ENCODE measurements around the gene HMBS. TPM values are rescaled to one million over a fixed set of nuclear protein-coding genes. Genes with fewer than 3 reads are reported as not detected.
"Not testable (repeated sequence)": the region's sequence is repeated elsewhere in the genome, so short reads cannot be mapped to it uniquely, and the experiment has no call there.

The HMBS gene
- 10 to 100 TPM; 18.0 to 53.9 TPM for total RNA-seq

DNA sequence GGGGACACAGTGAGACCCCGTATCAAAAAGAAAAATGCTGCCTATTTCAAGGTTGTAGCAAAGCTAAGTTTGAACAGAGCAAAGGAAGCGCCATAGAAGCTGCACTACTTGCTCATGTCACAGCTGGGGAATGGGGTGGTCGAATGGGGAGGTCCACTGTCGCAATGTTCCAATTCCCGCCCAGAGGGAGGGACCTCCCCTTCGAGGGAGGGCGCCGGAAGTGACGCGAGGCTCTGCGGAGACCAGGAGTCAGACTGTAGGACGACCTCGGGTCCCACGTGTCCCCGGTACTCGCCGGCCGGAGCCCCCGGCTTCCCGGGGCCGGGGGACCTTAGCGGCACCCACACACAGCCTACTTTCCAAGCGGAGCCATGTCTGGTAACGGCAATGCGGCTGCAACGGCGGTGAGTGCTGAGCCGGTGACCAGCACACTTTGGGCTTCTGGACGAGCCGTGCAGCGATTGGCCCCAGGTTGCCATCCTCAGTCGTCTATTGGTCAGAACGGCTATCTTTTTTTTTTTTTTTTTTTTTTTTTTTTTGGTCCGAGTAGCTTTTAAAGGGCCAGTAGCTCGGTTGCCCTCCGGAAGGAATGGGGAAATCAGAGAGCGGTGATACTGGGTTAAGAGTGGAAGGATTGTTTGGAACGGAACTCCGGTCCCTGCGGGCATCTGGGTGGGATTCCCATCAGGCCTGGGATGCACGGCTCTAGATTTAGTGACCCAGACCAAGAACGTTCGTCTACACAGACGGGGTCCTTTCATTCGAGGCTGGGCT lies at the start of gene HMBS:
TSS of gene HMBS (plus strand) at position 219 of the 774 bp plus-strand sequence. CDS start at position 372, 153 bp downstream.
- Mint-ChIP-seq H3K36me3 (peaks cover 7% of the 10 kb centered on the region), H3K9me3 (no peaks in the 10 kb centered on the region), H3K4me3 (peak within 1 kb of the TSS; percentile 93), H3K27ac (peak within 1 kb of the TSS; percentile 87 to 94), H3K27me3 (no peaks in the 10 kb centered on the region), H3K4me1 (ENCODE audit: low read depth in 2 of 2) (peaks cover 14 to 24% of the 10 kb centered on the region in 2 donors)
- peak; percentile 96 to 97 for ATAC-seq
- peak; percentile 94 for DNase-seq (ENCODE audit: low spot score)

DNA sequence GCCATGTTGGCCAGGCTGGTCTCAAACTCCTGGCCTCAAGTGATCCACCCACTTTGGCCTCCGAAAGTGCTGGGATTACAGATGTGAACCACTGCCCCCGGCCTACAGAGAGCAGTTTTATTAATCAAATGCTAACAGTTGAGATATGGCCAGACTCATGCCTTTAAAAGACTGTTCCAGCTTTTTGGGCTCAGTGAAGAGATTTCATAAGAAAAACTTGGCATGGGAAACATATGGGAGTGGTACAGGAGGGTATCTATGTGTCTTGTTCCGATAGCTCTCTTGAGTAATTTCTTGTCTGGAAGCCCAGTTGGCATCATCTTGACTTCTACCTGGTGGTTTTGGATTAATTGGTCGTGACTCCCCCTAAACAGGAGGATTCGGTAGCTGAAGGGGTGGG lies 45.8 kb upstream of the HMBS start:
- no peaks in the 10 kb centered on the region for H3K9me3 Mint-ChIP-seq
- no peak for DNase-seq (ENCODE audit: low spot score)
- H3K27me3 Mint-ChIP-seq: no peaks in the 10 kb centered on the region
- no peak overlapping the region for H3K4me3 Mint-ChIP-seq
- no peaks in the 10 kb centered on the region for H3K36me3 Mint-ChIP-seq
- no peak for ATAC-seq
- H3K4me1 Mint-ChIP-seq (ENCODE audit: low read depth in 2 of 2): peaks cover 0 to 5% of the 10 kb centered on the region in 2 donors
- no peak overlapping the region for H3K27ac Mint-ChIP-seq

DNA sequence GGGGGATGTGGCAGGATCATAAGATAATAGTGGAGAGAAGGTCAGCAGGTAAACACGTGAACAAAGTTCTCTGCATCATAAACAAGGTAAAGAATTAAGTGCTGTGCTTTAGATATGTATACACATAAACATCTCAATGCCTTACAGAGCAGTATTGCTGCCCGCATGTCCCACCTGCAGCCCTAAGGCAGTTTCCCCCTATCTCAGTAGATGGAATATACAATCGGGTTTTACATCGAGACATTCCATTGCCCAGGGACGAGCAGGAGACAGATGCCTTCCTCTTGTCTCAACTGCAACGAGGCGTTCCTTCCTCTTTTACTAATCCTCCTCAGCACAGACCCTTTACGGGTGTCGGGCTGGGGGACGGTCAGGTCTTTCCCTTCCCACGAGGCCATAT lies 45.2 kb upstream of the HMBS start:
- not testable (repeated sequence) for ATAC-seq, H3K4me3 Mint-ChIP-seq

DNA sequence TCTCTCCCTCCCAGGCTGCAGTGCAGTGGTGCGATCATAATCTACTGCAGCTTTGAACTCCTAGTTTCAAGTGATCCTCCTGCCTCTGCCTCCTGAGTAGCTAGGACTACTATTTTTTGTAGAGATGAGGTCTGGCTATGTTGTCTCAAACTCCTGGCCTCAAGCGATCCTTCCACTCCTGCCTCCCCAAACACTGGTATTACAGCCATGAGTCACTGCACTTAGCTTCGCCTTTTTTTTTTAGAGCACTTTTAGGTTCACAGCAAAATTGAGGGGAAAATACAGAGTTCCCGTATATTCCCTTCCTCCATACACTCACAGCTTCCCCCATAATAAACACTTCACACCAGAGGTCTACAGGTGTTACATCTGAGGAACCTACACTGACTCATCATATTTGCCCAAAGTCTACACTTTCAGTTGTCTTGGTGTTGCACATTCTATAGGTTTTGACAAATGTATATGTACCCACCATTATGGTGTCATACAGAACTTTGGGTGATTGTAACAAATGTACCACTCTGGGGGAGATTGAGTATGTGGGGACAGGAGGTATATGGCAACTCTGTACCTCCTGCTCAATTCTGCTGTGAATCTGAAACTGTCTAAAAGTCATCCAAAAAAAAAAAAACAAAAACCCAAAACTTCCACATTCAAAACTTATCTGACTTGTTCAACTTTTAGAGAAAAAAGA lies 42.7 kb upstream of the HMBS start:
- Mint-ChIP-seq H3K9me3 (no peaks in the 10 kb centered on the region), H3K27me3 (no peaks in the 10 kb centered on the region), H3K36me3 (no peaks in the 10 kb centered on the region), H3K4me3 (no peak overlapping the region), H3K4me1 (ENCODE audit: low read depth in 2 of 2) (peaks cover 0 to 5% of the 10 kb centered on the region in 2 donors), H3K27ac (no peak overlapping the region)
- no peak for DNase-seq (ENCODE audit: low spot score)
- peak in 1 of 2 donors; percentile 65 for ATAC-seq

More for the DNA sequence above, 45.2 kb upstream of the HMBS start:
- not testable (repeated sequence) for H3K9me3 Mint-ChIP-seq; H3K4me1 Mint-ChIP-seq (ENCODE audit: low read depth in 2 of 2); H3K36me3 Mint-ChIP-seq; H3K27ac Mint-ChIP-seq; H3K27me3 Mint-ChIP-seq; DNase-seq (ENCODE audit: low spot score)

DNA sequence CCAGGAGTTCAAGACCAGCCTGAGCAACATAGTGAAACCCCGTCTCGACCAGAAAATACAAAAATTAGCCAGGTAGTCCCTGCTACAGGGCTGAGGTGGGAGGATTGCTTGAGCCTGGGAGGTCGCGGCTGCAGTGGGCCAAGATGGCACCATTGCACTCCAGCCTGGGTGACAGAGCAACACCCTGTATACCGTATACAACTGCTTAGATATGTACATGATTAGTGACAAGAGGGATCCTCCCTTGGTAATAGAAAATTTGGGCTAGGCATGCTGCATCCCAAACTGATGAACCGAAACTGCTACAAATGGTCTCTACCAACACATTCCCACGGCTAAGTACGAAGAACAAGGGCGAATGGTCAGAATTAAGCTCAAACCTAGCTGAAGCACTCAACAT lies 41.8 kb upstream of the HMBS start:
- no peaks in the 10 kb centered on the region for H3K27me3 Mint-ChIP-seq
- no peaks in the 10 kb centered on the region for H3K9me3 Mint-ChIP-seq
- H3K4me3 Mint-ChIP-seq: no peak overlapping the region
- H3K27ac Mint-ChIP-seq: no peak overlapping the region
- H3K4me1 Mint-ChIP-seq (ENCODE audit: low read depth in 2 of 2): peaks cover 4 to 5% of the 10 kb centered on the region in 2 donors
- peaks cover 6% of the 10 kb centered on the region for H3K36me3 Mint-ChIP-seq
- ATAC-seq: no peak
- DNase-seq (ENCODE audit: low spot score): no peak

DNA sequence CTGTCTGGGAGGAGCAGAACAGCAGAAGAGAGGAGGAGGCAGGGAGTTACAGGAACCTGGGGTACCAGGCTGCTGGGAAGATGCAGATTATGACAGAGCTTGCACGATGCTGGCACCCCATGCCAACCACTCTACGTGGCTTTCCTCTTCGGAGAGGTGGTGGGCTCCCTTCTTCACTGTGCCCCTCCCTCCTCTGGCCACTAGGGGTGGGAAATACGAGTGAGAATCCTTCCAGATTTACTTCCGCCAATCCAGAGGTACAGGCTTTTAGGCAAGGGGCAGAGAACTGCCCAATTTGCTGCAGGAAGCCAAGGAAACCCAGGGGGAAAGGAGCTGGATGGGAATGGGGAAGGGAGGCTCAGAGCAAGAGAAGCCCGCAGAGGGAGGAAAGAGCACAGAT lies 40.0 kb upstream of the HMBS start:
- H3K4me1 Mint-ChIP-seq (ENCODE audit: low read depth in 2 of 2): peaks cover 12 to 13% of the 10 kb centered on the region in 2 donors
- H3K27me3 Mint-ChIP-seq: no peaks in the 10 kb centered on the region
- peaks cover 14% of the 10 kb centered on the region for H3K36me3 Mint-ChIP-seq
- DNase-seq (ENCODE audit: low spot score) (no peak), ATAC-seq (no peak)
- H3K9me3 Mint-ChIP-seq: no peaks in the 10 kb centered on the region
- no peak overlapping the region for H3K27ac Mint-ChIP-seq
- no peak overlapping the region for H3K4me3 Mint-ChIP-seq

DNA sequence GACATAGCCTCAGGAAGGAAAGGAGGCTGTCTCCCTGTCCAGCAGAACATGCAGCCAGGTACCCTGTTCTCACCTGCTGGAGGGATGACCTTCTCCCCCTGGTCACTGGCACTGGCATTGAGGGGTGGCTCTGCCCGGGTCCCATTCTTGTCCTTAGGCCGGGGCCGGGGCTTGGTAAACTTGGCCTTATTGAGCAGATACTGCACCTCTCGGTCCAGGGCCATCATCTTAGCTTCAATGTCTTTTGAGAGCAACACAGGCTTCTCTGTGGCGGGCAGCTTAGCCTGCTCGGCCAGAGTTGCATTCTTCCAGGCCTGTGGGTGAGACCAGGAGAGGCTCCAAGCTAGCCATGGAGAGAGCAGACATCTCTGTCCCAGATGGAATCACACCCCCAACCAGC lies 38.2 kb upstream of the HMBS start:
- DNase-seq (ENCODE audit: low spot score): no peak
- Mint-ChIP-seq H3K4me3 (no peak overlapping the region), H3K27ac (no peak overlapping the region), H3K27me3 (no peaks in the 10 kb centered on the region), H3K36me3 (peaks cover 17% of the 10 kb centered on the region), H3K9me3 (no peaks in the 10 kb centered on the region), H3K4me1 (ENCODE audit: low read depth in 2 of 2) (peaks cover 14 to 20% of the 10 kb centered on the region in 2 donors)
- no peak for ATAC-seq

DNA sequence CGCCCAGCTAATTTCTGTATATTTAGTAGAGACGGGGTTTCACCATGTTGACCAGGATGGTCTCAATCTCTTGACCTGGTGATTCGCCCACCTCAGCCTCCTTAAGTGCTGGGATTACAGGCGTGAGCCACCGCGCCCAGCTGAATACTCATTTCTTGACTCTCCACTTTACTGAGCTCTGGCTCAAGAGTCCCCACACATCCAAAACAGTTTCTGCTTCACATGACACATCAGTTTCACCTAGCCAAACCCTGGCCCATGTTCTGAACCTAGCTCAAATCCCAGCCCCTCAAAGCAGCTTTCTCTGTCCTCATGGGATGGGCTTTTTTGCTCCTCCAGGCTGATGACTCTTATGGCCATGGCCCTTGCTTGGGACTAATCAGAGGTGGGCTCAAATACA lies 37.5 kb upstream of the HMBS start:
- ATAC-seq (no peak), DNase-seq (ENCODE audit: low spot score) (no peak)
- Mint-ChIP-seq H3K27me3 (no peaks in the 10 kb centered on the region), H3K36me3 (peaks cover 17% of the 10 kb centered on the region), H3K9me3 (no peaks in the 10 kb centered on the region), H3K4me3 (no peak overlapping the region), H3K27ac (no peak overlapping the region), H3K4me1 (ENCODE audit: low read depth in 2 of 2) (peaks cover 14 to 20% of the 10 kb centered on the region in 2 donors)

DNA sequence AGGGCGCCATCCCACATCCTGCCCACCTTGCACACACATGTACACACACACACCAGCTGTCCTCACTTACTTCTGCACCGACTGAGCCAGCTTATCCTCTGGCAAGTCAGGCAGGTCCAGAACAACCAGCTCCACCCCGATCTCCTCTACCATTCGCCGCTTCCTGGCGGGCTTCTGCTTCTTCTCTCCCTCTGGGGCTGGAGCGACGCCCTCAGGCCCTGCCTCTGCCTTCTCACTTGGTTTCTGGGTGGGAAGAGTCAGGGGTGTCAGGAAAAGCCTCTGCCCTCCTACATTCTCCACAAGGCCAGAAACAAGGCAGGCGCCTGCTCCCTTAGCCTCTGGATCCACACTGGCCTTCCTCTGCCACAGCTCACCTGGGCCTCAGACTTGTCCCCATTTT lies 36.0 kb upstream of the HMBS start:
- no peak overlapping the region for H3K4me3 Mint-ChIP-seq
- peak overlapping the region in 1 of 2 donors; percentile 29 for H3K27ac Mint-ChIP-seq
- peaks cover 27% of the 10 kb centered on the region for H3K36me3 Mint-ChIP-seq

DNA sequence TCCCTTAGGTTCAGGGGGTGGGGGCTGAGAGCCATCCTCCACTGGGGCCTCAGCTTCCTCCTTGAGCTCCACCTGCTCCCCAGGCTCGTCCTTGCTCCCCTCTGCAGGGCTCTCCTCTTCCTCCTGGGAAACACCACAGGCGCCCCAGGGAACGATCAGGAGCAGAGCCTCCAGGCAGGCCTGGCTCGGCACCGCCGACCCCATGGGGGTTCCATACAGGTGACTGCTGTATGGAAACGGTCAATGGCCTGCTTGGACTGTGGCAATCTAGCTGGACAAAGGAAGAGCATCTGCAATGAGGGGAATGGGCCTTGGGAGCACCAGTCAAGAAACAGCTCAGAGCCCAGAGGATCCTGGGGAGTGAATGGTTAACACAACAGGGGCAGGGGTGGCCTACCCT lies 35.6 kb upstream of the HMBS start:
- ATAC-seq: no peak
- peak; percentile 6 for DNase-seq (ENCODE audit: low spot score)
- Mint-ChIP-seq H3K36me3 (peaks cover 31% of the 10 kb centered on the region), H3K4me1 (ENCODE audit: low read depth in 2 of 2) (peaks cover 25 to 35% of the 10 kb centered on the region in 2 donors), H3K9me3 (no peaks in the 10 kb centered on the region), H3K27me3 (no peaks in the 10 kb centered on the region), H3K27ac (peak overlapping the region in 1 of 2 donors; percentile 29), H3K4me3 (no peak overlapping the region)

More for the DNA sequence above, 36.0 kb upstream of the HMBS start:
- Mint-ChIP-seq H3K27me3 (no peaks in the 10 kb centered on the region), H3K4me1 (ENCODE audit: low read depth in 2 of 2) (peaks cover 23 to 31% of the 10 kb centered on the region in 2 donors), H3K9me3 (no peaks in the 10 kb centered on the region)
- DNase-seq (ENCODE audit: low spot score): no peak
- ATAC-seq: no peak

DNA sequence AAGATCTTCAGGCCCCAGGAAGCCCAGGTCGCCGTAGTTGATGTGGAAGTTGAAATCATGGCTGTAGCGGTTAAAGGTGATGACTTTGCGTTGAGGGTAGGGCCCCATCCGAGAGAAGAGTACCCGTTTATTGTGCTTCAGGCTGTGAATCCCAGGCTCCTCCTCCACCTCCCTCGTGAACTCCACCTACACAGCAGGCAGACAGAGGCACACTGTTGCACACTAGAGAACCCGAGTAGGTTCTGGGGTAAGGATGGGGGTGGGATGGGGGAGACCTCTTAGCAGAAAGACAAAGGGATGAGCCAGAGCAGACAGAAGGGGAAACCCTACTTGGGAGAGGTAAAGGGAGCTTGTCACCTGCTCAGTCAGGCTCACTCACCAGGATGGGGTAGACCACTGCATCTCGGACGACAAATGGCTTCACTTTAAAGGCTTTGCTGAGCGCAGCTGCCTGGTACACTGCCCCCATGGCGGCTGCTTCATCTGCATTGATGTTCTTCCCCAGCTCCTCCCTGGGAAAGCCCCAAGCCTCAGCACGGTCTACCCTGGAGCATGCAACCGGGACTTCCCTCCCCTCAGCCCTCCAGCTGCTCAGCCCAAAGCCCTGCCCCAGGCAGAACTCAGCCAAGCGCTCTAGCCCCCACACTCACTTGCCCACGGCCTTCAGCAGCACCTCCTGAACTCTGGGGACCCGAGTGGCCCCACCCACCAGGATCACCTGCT lies 33.1 kb upstream of the HMBS start:
- no peaks in the 10 kb centered on the region for H3K9me3 Mint-ChIP-seq
- no peaks in the 10 kb centered on the region for H3K27me3 Mint-ChIP-seq
- H3K36me3 Mint-ChIP-seq: peaks cover 39% of the 10 kb centered on the region
- H3K27ac Mint-ChIP-seq: peak overlapping the region in 1 of 2 donors; percentile 51
- no peak for DNase-seq (ENCODE audit: low spot score)
- H3K4me3 Mint-ChIP-seq: no peak overlapping the region
- peaks cover 40 to 52% of the 10 kb centered on the region in 2 donors for H3K4me1 Mint-ChIP-seq (ENCODE audit: low read depth in 2 of 2)
- ATAC-seq: peak in 1 of 2 donors; percentile 20

DNA sequence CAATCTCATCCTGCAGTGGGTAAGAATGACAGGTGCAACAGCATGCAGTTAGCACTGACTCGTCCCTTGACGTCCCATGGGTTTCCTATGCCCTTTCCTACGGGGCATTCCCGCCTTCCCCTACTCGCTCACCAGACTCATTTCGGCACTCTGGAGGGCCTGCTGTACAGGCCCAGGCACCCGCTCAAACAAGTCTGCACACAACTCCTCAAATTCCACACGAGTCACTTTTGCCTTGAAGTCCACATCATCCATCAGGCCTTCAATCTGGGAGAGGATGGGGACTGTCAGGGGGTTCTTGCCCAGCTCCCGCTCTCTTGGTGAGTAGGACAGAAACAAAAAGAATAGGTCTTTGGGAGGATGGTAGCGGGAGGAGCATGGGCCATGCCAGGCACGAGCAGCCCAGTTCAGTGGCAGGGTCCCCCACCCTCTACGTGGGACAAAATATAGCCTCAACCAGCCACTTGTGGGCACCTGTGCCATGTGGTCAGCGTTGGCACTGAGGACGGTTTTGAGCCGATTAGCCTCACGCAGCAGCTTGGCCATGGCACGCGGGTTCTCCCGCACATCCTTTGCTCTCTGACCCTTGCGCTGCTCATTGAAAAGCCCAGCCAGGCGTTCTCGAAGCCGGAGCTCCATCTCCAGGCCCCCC lies 32.4 kb upstream of the HMBS start:
- DNase-seq (ENCODE audit: low spot score) (no peak), ATAC-seq (no peak)
- Mint-ChIP-seq H3K27ac (peak overlapping the region in 1 of 2 donors; percentile 51), H3K4me3 (no peak overlapping the region), H3K4me1 (ENCODE audit: low read depth in 2 of 2) (peaks cover 39 to 52% of the 10 kb centered on the region in 2 donors), H3K9me3 (no peaks in the 10 kb centered on the region), H3K36me3 (peaks cover 36% of the 10 kb centered on the region), H3K27me3 (no peaks in the 10 kb centered on the region)

DNA sequence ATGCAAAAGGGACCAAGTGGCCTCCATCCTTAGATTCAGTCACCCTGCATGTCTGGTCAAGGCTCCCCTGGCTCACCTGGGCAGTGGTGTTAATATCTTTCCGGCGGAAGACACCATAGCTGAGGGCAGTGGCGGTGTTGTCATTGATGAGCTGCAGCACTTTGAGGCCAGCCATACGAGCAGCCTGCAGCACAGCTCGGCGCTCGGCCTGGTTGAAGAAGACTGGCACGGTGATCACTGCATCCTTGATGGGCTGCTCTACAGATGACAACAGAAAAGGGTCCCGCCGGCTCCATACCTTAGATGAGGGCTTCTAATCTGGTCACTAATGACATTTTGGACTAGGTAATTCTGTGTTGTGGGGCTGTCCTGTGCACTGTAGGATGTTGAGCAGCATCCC lies 30.3 kb upstream of the HMBS start:
- no peak for DNase-seq (ENCODE audit: low spot score)
- H3K27ac Mint-ChIP-seq: peak overlapping the region; percentile 38 to 43
- H3K9me3 Mint-ChIP-seq: no peaks in the 10 kb centered on the region
- H3K27me3 Mint-ChIP-seq: no peaks in the 10 kb centered on the region
- peak overlapping the region; percentile 55 for H3K4me3 Mint-ChIP-seq
- no peak for ATAC-seq
- H3K4me1 Mint-ChIP-seq (ENCODE audit: low read depth in 2 of 2): peaks cover 40 to 56% of the 10 kb centered on the region in 2 donors
- peaks cover 27% of the 10 kb centered on the region for H3K36me3 Mint-ChIP-seq

All from natural killer cell treated with Interleukin-12 subunit alpha and Interleukin-12 subunit beta and Interleukin-15 and Interleukin-18, amount 100 ng/mL, for 72 hours (primary cell).